HepG2 (cell line): ENCODE results near the gene CAD. TPM values are rescaled to one million over a fixed set of nuclear protein-coding genes. Genes with fewer than 3 reads are reported as not detected.
A peak's percentile ranks its signal among the peaks of the same experiment; 100 is the strongest.

Experiments used
- FOSL2 ChIP-seq: sonication (generic); formaldehyde crosslinking; IDR thresholded peaks from 2 replicates; pipeline ENCODE4 v1.4.0; 2020; ENCODE audit warnings: missing genetic modification reagents
- GABPB1 ChIP-seq: IDR thresholded peaks from 2 replicates; pipeline ENCODE4 v1.6.1; 2016; ENCODE audit warnings: mild to moderate bottlenecking, missing genetic modification reagents, moderate library complexity, missing compliant biosample characterization
- HNF4G ChIP-seq, 2 experiments: sonication (generic) in 1 of 2; formaldehyde crosslinking in 1 of 2; IDR thresholded peaks; 2 replicates each; pipeline versions ENCODE4 v1.4.0 to v1.6.1; 2011 to 2020; ENCODE audit warnings: borderline replicate concordance in 2 of 2, low read depth in 2 of 2, mild to moderate bottlenecking in 2 of 2, low read length in 1 of 2, missing genetic modification reagents in 1 of 2, moderate library complexity in 1 of 2
- NR2F1 ChIP-seq, 2 experiments: fragments of 450-650 bp in 1 of 2; formaldehyde crosslinking in 1 of 2; IDR thresholded peaks; 2 replicates each; pipeline versions ENCODE4 v1.5.0 to v1.6.1; 2016 to 2020; ENCODE audit warnings: mild to moderate bottlenecking in 1 of 2, missing compliant biosample characterization in 1 of 2, missing genetic modification reagents in 1 of 2, moderate library complexity in 1 of 2
- REL ChIP-seq: sonication (generic); formaldehyde crosslinking; conservative IDR thresholded peaks from 2 replicates; pipeline ENCODE4 v1.8.0; 2022; ENCODE audit warnings: mild to moderate bottlenecking, missing genetic modification reagents, moderate library complexity
- RXRB ChIP-seq: IDR thresholded peaks from 2 replicates; pipeline ENCODE4 v1.6.1; 2016; ENCODE audit warnings: borderline replicate concordance, missing genetic modification reagents, missing compliant biosample characterization
- SOX6 ChIP-seq, 2 experiments: fragments of 450-650 bp in 1 of 2; sonication (generic) in 1 of 2; formaldehyde crosslinking in 1 of 2; IDR thresholded peaks; 2 replicates each; pipeline versions ENCODE4 v1.4.0 to v1.6.1; 2017 to 2020; ENCODE audit warnings: antibody characterized with exemption in 1 of 2, mild to moderate bottlenecking in 1 of 2, missing genetic modification reagents in 1 of 2
- SP1 ChIP-seq, 2 experiments: fragments of 450-650 bp in 1 of 2; sonication (generic) in 1 of 2; formaldehyde crosslinking in 1 of 2; IDR thresholded peaks; 2 replicates each; pipeline versions ENCODE4 v1.4.0 to v1.6.1; 2016 to 2020; ENCODE audit warnings: missing genetic modification reagents in 1 of 2
- ZBTB21 ChIP-seq: sonication (generic); formaldehyde crosslinking; IDR thresholded peaks from 2 replicates; pipeline ENCODE4 v1.4.0; 2020; ENCODE audit warnings: missing genetic modification reagents
- ZKSCAN1 ChIP-seq: fragments of 150-350 bp; IDR thresholded peaks from 2 replicates; pipeline ENCODE4 v1.6.1; 2014; ENCODE audit warnings: low read length
- ZNF558 ChIP-seq: sonication (generic); formaldehyde crosslinking; IDR thresholded peaks from 2 replicates; pipeline ENCODE4 v1.9.0; 2022; ENCODE audit warnings: mild to moderate bottlenecking, missing genetic modification reagents, borderline replicate concordance
- ZNF737 ChIP-seq: sonication (generic); formaldehyde crosslinking; IDR thresholded peaks from 2 replicates; pipeline ENCODE4 v1.5.0; 2020; ENCODE audit warnings: missing genetic modification reagents, mild to moderate bottlenecking, borderline replicate concordance
- ZNF780A ChIP-seq: sonication (generic); formaldehyde crosslinking; IDR thresholded peaks from 2 replicates; pipeline ENCODE4 v1.8.0; 2022; ENCODE audit warnings: mild to moderate bottlenecking, missing genetic modification reagents, moderate library complexity
- polyA plus RNA-seq, 8 experiments: library from polyadenylated mRNA; depleted of rRNA in 3 of 8; stranded (reverse) in 7 of 8; unstranded in 1 of 8; fragments of >200 nt; fragmentation: Illumina TruSeq in 4 of 8; extraction: Trizol in 4 of 8; gene quantifications; 2 replicates each; pipeline versions ENCODE4 v1.2.1 to v1.2.3, GENCODE V29; 2011 to 2016; ENCODE audit warnings: low read depth in 4 of 8, missing spikeins in 1 of 8, mixed read lengths in 1 of 8; ENCODE audit not compliant: insufficient read depth in 1 of 8
- total RNA-seq, 5 experiments: library from RNA; depleted of rRNA; stranded (reverse); fragments of >200 nt; fragmentation: Illumina TruSeq; extraction: Trizol; gene quantifications; 2 replicates each; pipeline ENCODE4 v1.2.3, GENCODE V29; 2016; ENCODE audit warnings: low read depth in 1 of 5
- TF ChIP-seq, protein P1 (sequence below): sonication (generic); formaldehyde crosslinking; IDR thresholded peaks from 2 replicates; pipeline ENCODE4 v1.8.0; 2022; ENCODE audit warnings: missing genetic modification reagents, mild to moderate bottlenecking, borderline replicate concordance
- TF ChIP-seq, protein P2 (sequence below): sonication (generic); formaldehyde crosslinking; IDR thresholded peaks from 2 replicates; pipeline ENCODE4 v1.4.0; 2020; ENCODE audit warnings: missing genetic modification reagents, borderline replicate concordance
- TF ChIP-seq, protein P3 (sequence below): sonication (generic); formaldehyde crosslinking; IDR thresholded peaks from 2 replicates; pipeline ENCODE4 v1.4.0; 2020; ENCODE audit warnings: missing genetic modification reagents
- TF ChIP-seq, protein P4 (sequence below): sonication (generic); formaldehyde crosslinking; IDR thresholded peaks from 2 replicates; pipeline ENCODE4 v1.4.0; 2020; ENCODE audit warnings: low read depth, mild to moderate bottlenecking, missing genetic modification reagents

CAD gene
- total and polyA plus RNA-seq, 2 of the 13 experiments (the other 11 are each of a cell fraction or from before 2014, with no cell fraction given) = 21.7 to 37.0 TPM

DNA sequence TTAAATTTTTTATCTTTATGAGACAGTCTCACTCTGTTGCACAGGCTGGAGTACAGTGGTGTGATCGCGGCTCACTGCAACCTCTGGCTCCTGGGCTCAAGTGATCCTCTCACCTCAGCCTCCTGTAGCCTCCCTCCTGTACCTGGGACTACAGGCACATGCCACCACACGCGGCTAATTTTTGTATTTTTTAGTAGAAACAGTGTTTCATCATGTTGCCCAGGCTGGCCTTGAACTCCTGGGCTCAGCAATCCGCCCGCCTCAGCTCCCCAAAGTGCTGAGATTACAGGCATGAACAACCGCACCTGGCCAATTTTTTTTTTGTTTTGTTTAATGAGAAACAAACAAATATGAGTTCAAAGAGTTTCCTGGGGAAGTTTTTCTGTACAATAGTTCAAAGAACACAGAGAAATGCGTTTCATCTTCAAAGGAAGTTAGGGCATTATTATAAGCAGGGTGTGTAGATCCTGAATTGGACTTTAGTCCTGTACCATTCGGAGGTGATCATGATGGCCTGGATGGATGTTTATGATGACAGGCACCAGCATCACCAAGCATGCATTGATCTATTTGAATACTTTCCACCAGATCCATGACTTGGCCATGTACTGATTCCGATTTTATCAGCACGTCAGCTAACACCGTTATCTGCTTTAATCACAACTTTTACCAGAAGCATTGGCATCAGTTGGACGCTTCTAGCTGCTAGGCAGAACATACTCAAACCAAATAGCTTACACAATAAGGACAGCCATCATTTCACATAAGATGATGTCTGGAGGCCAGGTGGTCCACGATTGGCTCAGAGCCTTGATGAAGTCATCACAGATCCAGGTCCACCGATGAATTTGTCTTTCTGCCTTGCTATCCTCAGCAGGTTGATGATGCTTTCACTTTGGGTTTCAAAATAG, 39.5 kb upstream of the CAD start (continued):
- TF ChIP-seq ZBTB21 (CRISPR knock-in tag) (peak; percentile 84), SP1 (IDR thresholded peaks at IDR 0.05) (no peak), SP1 (CRISPR knock-in tag; IDR thresholded peaks at IDR 0.05) (no peak; the same call in 1 of the 2 replicates), FOSL2 (CRISPR knock-in tag) (peak; percentile 67), ZKSCAN1 (0 out of 2 replicates have a peak, but pooled peaks have one; percentile 56), RXRB (CRISPR knock-in tag) (peak; percentile 94), SOX6 (IDR thresholded peaks at IDR 0.05) (no peak), SOX6 (CRISPR knock-in tag; IDR thresholded peaks at IDR 0.05) (peak; percentile 99), ZNF780A (CRISPR knock-in tag) (0 out of 2 replicates have a peak, but pooled peaks have one; percentile 31), GABPB1 (CRISPR knock-in tag) (peak; percentile 64), HNF4G (IDR thresholded peaks at IDR 0.05; ENCODE audit: borderline replicate concordance, low read depth, low read length) (peak; percentile 87), HNF4G (CRISPR knock-in tag; IDR thresholded peaks at IDR 0.05; ENCODE audit: borderline replicate concordance, low read depth) (peak; percentile 72), ZNF737 (CRISPR knock-in tag) (no peak; the same call in 1 of the 2 replicates), REL (peak; percentile 61; the same call in 1 of the 2 replicates), ZNF558 (peak; percentile 78; the same call in 1 of the 2 replicates), NR2F1 (CRISPR knock-in tag; IDR thresholded peaks at IDR 0.05) (peak; percentile 54 to 91)
- TF ChIP-seq, protein P1, sequence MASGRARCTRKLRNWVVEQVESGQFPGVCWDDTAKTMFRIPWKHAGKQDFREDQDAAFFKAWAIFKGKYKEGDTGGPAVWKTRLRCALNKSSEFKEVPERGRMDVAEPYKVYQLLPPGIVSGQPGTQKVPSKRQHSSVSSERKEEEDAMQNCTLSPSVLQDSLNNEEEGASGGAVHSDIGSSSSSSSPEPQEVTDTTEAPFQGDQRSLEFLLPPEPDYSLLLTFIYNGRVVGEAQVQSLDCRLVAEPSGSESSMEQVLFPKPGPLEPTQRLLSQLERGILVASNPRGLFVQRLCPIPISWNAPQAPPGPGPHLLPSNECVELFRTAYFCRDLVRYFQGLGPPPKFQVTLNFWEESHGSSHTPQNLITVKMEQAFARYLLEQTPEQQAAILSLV = peak; percentile 89
- TF ChIP-seq, protein P2, sequence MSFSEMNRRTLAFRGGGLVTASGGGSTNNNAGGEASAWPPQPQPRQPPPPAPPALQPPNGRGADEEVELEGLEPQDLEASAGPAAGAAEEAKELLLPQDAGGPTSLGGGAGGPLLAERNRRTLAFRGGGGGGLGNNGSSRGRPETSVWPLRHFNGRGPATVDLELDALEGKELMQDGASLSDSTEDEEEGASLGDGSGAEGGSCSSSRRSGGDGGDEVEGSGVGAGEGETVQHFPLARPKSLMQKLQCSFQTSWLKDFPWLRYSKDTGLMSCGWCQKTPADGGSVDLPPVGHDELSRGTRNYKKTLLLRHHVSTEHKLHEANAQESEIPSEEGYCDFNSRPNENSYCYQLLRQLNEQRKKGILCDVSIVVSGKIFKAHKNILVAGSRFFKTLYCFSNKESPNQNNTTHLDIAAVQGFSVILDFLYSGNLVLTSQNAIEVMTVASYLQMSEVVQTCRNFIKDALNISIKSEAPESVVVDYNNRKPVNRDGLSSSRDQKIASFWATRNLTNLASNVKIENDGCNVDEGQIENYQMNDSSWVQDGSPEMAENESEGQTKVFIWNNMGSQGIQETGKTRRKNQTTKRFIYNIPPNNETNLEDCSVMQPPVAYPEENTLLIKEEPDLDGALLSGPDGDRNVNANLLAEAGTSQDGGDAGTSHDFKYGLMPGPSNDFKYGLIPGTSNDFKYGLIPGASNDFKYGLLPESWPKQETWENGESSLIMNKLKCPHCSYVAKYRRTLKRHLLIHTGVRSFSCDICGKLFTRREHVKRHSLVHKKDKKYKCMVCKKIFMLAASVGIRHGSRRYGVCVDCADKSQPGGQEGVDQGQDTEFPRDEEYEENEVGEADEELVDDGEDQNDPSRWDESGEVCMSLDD = peak; percentile 88
- TF ChIP-seq, protein P3, sequence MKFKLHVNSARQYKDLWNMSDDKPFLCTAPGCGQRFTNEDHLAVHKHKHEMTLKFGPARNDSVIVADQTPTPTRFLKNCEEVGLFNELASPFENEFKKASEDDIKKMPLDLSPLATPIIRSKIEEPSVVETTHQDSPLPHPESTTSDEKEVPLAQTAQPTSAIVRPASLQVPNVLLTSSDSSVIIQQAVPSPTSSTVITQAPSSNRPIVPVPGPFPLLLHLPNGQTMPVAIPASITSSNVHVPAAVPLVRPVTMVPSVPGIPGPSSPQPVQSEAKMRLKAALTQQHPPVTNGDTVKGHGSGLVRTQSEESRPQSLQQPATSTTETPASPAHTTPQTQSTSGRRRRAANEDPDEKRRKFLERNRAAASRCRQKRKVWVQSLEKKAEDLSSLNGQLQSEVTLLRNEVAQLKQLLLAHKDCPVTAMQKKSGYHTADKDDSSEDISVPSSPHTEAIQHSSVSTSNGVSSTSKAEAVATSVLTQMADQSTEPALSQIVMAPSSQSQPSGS (CRISPR knock-in tag) = peak; percentile 79
- TF ChIP-seq, protein P4, sequence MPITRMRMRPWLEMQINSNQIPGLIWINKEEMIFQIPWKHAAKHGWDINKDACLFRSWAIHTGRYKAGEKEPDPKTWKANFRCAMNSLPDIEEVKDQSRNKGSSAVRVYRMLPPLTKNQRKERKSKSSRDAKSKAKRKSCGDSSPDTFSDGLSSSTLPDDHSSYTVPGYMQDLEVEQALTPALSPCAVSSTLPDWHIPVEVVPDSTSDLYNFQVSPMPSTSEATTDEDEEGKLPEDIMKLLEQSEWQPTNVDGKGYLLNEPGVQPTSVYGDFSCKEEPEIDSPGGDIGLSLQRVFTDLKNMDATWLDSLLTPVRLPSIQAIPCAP (CRISPR knock-in tag) = peak; percentile 63; the same call in 1 of the 2 replicates
